GM21786 (cell line): ENCODE measurements around the gene SNX24.
"Not testable (repeated sequence)": the region's sequence is repeated elsewhere in the genome, so short reads cannot be mapped to it uniquely, and the experiment has no call there.

Source experiments
- ATAC-seq: cut with Tn5 transposase; IDR thresholded peaks from one replicate; pipeline ENCODE4 v1.9.1; 2021; ENCODE audit not compliant: unreplicated experiment

SNX24 gene

GRCh38 chr5:122870219-122870856 is 24.9 kb downstream of the SNX24 start:
- no peak for ATAC-seq

GRCh38 chr5:122871661-122872060 is 26.2 kb downstream of the SNX24 start:
- no peak for ATAC-seq

- no peak for ATAC-seq
Observed at GRCh38 chr5:122874179-122874875, 28.9 kb downstream of the SNX24 start.

- peak; percentile 58 for ATAC-seq
Observed at GRCh38 chr5:122877518-122877917, 32.1 kb downstream of the SNX24 start.

GRCh38 chr5:122879076-122879475 is 33.7 kb downstream of the SNX24 start:
- no peak for ATAC-seq

GRCh38 chr5:122880170-122880689 is 34.8 kb downstream of the SNX24 start:
- ATAC-seq = no peak

- ATAC-seq = peak; percentile 75
Observed at GRCh38 chr5:122880749-122881148, 35.3 kb downstream of the SNX24 start.

GRCh38 chr5:122882831-122883230 is 37.4 kb downstream of the SNX24 start:
- peak; percentile 54 for ATAC-seq

- ATAC-seq = no peak
Observed at GRCh38 chr5:122885045-122885517, 39.7 kb downstream of the SNX24 start.

- no peak for ATAC-seq
Observed at GRCh38 chr5:122885891-122886290, 40.5 kb downstream of the SNX24 start.

GRCh38 chr5:122895141-122895540 is 49.7 kb downstream of the SNX24 start:
- no peak for ATAC-seq

GRCh38 chr5:122896598-122897282 is 51.3 kb downstream of the SNX24 start:
- no peak for ATAC-seq

- no peak for ATAC-seq
Observed at GRCh38 chr5:122897283-122897602, 51.8 kb downstream of the SNX24 start.

GRCh38 chr5:122901346-122901745 is 55.9 kb downstream of the SNX24 start:
- no peak for ATAC-seq

- ATAC-seq = no peak
Observed at GRCh38 chr5:122902263-122902662, 56.9 kb downstream of the SNX24 start.

GRCh38 chr5:122906768-122907167 is 61.4 kb downstream of the SNX24 start:
- no peak for ATAC-seq

GRCh38 chr5:122907276-122907675 is 61.9 kb downstream of the SNX24 start:
- no peak for ATAC-seq

- no peak for ATAC-seq
Observed at GRCh38 chr5:122908108-122908507, 62.7 kb downstream of the SNX24 start.

GRCh38 chr5:122908662-122909061 is 63.2 kb downstream of the SNX24 start:
- ATAC-seq = no peak

GRCh38 chr5:122909470-122910100 is 64.2 kb downstream of the SNX24 start:
- no peak for ATAC-seq

GRCh38 chr5:122913436-122913835 is 68.0 kb downstream of the SNX24 start:
- ATAC-seq = not testable (repeated sequence)
